HepG2 (cell line): ENCODE results near the gene CASR. TPM values are rescaled to one million over a fixed set of nuclear protein-coding genes. Genes with fewer than 3 reads are reported as not detected.

Source experiments
- ATAC-seq: fragments of 200-7000 bp; cut with Tn5 transposase; 3 replicates; pipeline ENCODE4 v1.9.1; 2020; ENCODE audit warnings: mild to moderate bottlenecking, moderate library complexity
- BruUV-seq: library from RNA; stranded (reverse); fragments of 400-500 nt; replicated peaks from 2 replicates; lab custom pipeline; 2021; lab: Mats Ljungman, UMichigan
- CTCF ChIA-PET: fragments of 300-600 bp; formaldehyde crosslinking; extraction: SDS; loops from one replicate; lab custom pipeline; 2021; ENCODE audit warnings: low total read pairs, inconsistent platforms, low intra/inter-chr PET ratio; lab: Yijun Ruan, JAX
- POLR2A ChIA-PET: fragments of 350-600 bp; sonication (Branson Sonifier 250); formaldehyde crosslinking; loops from one replicate; lab custom pipeline; 2020; ENCODE audit warnings: antibody characterized with exemption, inconsistent platforms; lab: Yijun Ruan, JAX
- DNase-seq: peaks from one replicate; pipeline ENCODE4 v3.0.0-alpha.2; 2015; ENCODE audit warnings: low spot score
- FAIRE-seq: peaks from 3 replicates; lab custom pipeline; 2011; peaks lifted over from hg19 to GRCh38; lab: Jason Lieb, UNC
- H2AFZ ChIP-seq: one replicate; pipeline ENCODE4 v1.6.1; 2011; ENCODE audit warnings: low read length, inconsistent platforms
- H3K27ac ChIP-seq: fragments of 300-600 bp; 3 replicates; pipeline ENCODE4 v1.8.0; 2011; ENCODE audit warnings: mixed run types, mild to moderate bottlenecking, mixed read lengths, low read length, inconsistent platforms; ENCODE audit not compliant: insufficient read depth; ENCODE audit errors: extremely low read length
- H3K27me3 ChIP-seq, 2 experiments: fragments of 200-600 bp in 1 of 2; 2 replicates in 1 of 2; 3 replicates in 1 of 2; pipeline versions ENCODE4 v1.6.0 to v1.8.0; 2011; ENCODE audit warnings: low read length in 2 of 2, mild to moderate bottlenecking in 2 of 2, moderate library complexity in 2 of 2, inconsistent platforms in 1 of 2; ENCODE audit not compliant: insufficient read depth in 2 of 2, control insufficient read depth in 1 of 2
- H3K36me3 ChIP-seq, 2 experiments: fragments of 200-600 bp in 1 of 2; replicated peaks in 1 of 2; 2 replicates in 1 of 2; 3 replicates in 1 of 2; pipeline versions ENCODE4 v1.5.1 to v1.8.0; 2011; ENCODE audit warnings: low read length in 2 of 2, inconsistent platforms in 1 of 2; ENCODE audit not compliant: insufficient read depth in 2 of 2, control insufficient read depth in 1 of 2
- H3K4me1 ChIP-seq: 2 replicates; pipeline ENCODE4 v1.5.1; 2012; ENCODE audit warnings: low read length, inconsistent platforms; ENCODE audit not compliant: insufficient read depth
- H3K4me2 ChIP-seq: 2 replicates; pipeline ENCODE4 v1.6.0; 2011; ENCODE audit warnings: low read depth, low read length, inconsistent platforms
- H3K4me3 ChIP-seq, 3 experiments: fragments of 200-600 bp in 1 of 3; sonication (generic), shearing (Covaris generic) in 1 of 3; replicated peaks in 1 of 3; 2 replicates each; pipeline ENCODE4 v1.5.1; 2011 to 2016; ENCODE audit warnings: low read length in 3 of 3, inconsistent platforms in 2 of 3, low read depth in 2 of 3, mild to moderate bottlenecking in 2 of 3, control low read depth in 1 of 3, mixed read lengths in 1 of 3; ENCODE audit not compliant: insufficient read depth in 1 of 3
- H3K79me2 ChIP-seq: one replicate; pipeline ENCODE4 v1.6.1; 2011; ENCODE audit warnings: low read length, inconsistent platforms; ENCODE audit not compliant: insufficient read depth
- H3K9ac ChIP-seq: 2 replicates; pipeline ENCODE4 v1.6.0; 2011; ENCODE audit warnings: mild to moderate bottlenecking, low read depth, low read length, inconsistent platforms; ENCODE audit not compliant: insufficient read depth
- H3K9me3 ChIP-seq: 2 replicates; pipeline ENCODE4 v1.5.1; 2012; ENCODE audit warnings: mild to moderate bottlenecking, low read length
- H4K20me1 ChIP-seq: 2 replicates; pipeline ENCODE4 v1.6.0; 2011; ENCODE audit warnings: inconsistent platforms, mild to moderate bottlenecking, low read length, moderate library complexity; ENCODE audit not compliant: insufficient read depth
- ATRX ChIP-seq: sonication (generic); formaldehyde crosslinking; IDR thresholded peaks from 2 replicates; pipeline ENCODE4 v1.4.0; 2020; ENCODE audit warnings: missing genetic modification reagents, borderline replicate concordance
- CCAR2 ChIP-seq: fragments of 200-400 bp; formaldehyde crosslinking; optimal IDR thresholded peaks from 2 replicates; pipeline ENCODE3; 2018; ENCODE audit warnings: low read depth, mild to moderate bottlenecking, low read length, moderate library complexity
- FOXO1 ChIP-seq: sonication (generic); formaldehyde crosslinking; IDR thresholded peaks from 2 replicates; pipeline ENCODE4 v1.4.0; 2020; ENCODE audit warnings: missing genetic modification reagents
- HOXA3 ChIP-seq: sonication (generic); formaldehyde crosslinking; IDR thresholded peaks from 2 replicates; pipeline ENCODE4 v1.5.0; 2020; ENCODE audit warnings: missing genetic modification reagents
- MIXL1 ChIP-seq: IDR thresholded peaks from 2 replicates; pipeline ENCODE4 v1.6.1; 2016
- POLR2AphosphoS5 ChIP-seq: IDR thresholded peaks from 2 replicates; pipeline ENCODE4 v1.6.1; 2012; ENCODE audit warnings: low read depth, low read length
- SRF ChIP-seq: IDR thresholded peaks from 2 replicates; pipeline ENCODE4 v1.6.1; 2011; ENCODE audit warnings: mild to moderate bottlenecking, low read depth, low read length, moderate library complexity
- ZNF30 ChIP-seq: sonication (generic); formaldehyde crosslinking; IDR thresholded peaks from 2 replicates; pipeline ENCODE4 v1.5.0; 2020; ENCODE audit warnings: mild to moderate bottlenecking, missing genetic modification reagents
- ZNF704 ChIP-seq: sonication (generic); formaldehyde crosslinking; IDR thresholded peaks from 2 replicates; pipeline ENCODE4 v1.8.1; 2023; ENCODE audit warnings: mild to moderate bottlenecking, inconsistent platforms, moderate library complexity, missing genetic modification reagents, borderline replicate concordance
- ZNF724P ChIP-seq: sonication (generic); formaldehyde crosslinking; IDR thresholded peaks from 2 replicates; pipeline ENCODE4 v1.8.0; 2022; ENCODE audit warnings: missing genetic modification reagents, borderline replicate concordance
- ZNF780A ChIP-seq: sonication (generic); formaldehyde crosslinking; IDR thresholded peaks from 2 replicates; pipeline ENCODE4 v1.8.0; 2022; ENCODE audit warnings: mild to moderate bottlenecking, missing genetic modification reagents, moderate library complexity
- in situ Hi-C: cut with HindIII; loops from 2 replicates; pipeline ENCODE4 v1.10.0; 2017; ENCODE audit warnings: low pct_unique_long_range_greater_than_20kb; ENCODE audit not compliant: extremely low pct_ligation_motif_present
- intact Hi-C: fragments of 100-400 bp; cut with micrococcal nuclease; formaldehyde crosslinking; loops from one replicate; pipeline ENCODE4 v1.10.0; 2022; ENCODE audit not compliant: unreplicated experiment
- polyA plus RNA-seq, 8 experiments: library from polyadenylated mRNA; depleted of rRNA in 3 of 8; stranded (reverse) in 7 of 8; unstranded in 1 of 8; fragments of >200 nt; fragmentation: Illumina TruSeq in 4 of 8; extraction: Trizol in 4 of 8; gene quantifications; 2 replicates each; pipeline versions ENCODE4 v1.2.1 to v1.2.3, GENCODE V29; 2011 to 2016; ENCODE audit warnings: low read depth in 4 of 8, missing spikeins in 1 of 8, mixed read lengths in 1 of 8; ENCODE audit not compliant: insufficient read depth in 1 of 8
- total RNA-seq, 5 experiments: library from RNA; depleted of rRNA; stranded (reverse); fragments of >200 nt; fragmentation: Illumina TruSeq; extraction: Trizol; gene quantifications; 2 replicates each; pipeline ENCODE4 v1.2.3, GENCODE V29; 2016; ENCODE audit warnings: low read depth in 1 of 5
- TF ChIP-seq, protein P1 (sequence below): IDR thresholded peaks from 2 replicates; pipeline ENCODE4 v1.6.1; 2016; ENCODE audit warnings: low read depth, missing genetic modification reagents, missing compliant biosample characterization

CASR gene
- total and polyA plus RNA-seq, 2 of the 13 experiments (the other 11 are each of a cell fraction or from before 2014, with no cell fraction given): not detected

DNA sequence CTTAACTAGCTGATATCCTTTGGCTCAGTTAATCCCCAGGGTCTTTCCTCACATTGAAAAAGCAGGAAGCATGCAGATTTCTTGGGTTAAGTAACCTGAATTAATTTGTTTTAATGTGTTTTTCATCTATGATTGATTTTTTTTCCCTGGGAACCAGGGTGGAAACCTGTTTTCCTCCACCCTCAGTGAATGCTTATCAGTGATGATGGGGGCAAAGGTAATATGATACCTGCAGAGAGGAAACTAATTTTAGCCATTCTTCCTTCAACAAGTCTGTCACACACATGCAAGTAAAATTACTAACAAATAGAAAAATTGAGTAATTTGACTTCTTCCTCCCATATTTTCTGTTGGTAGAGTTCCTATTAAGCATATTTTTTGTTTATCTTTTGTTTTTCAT lies 5.9 kb downstream of the CASR start:
- H3K79me2 ChIP-seq: no peaks in the 10 kb centered on the region
- H3K9ac ChIP-seq: no peak overlapping the region
- DNase-seq (no peak), ATAC-seq (no peak), FAIRE-seq (no peak)
- ChIA-PET CTCF (no interaction called here), POLR2A (no interaction called here)
- H3K4me3 ChIP-seq: no peak overlapping the region
- H3K36me3 ChIP-seq: no peaks in the 10 kb centered on the region
- in situ Hi-C loops: no loop called here
- H3K4me2 ChIP-seq: no peak overlapping the region
- H4K20me1 ChIP-seq: no peaks in the 10 kb centered on the region
- no peaks in the 10 kb centered on the region for H3K4me1 ChIP-seq
- TF ChIP-seq ZNF724P (CRISPR knock-in tag) (no peak), ZNF704 (no peak), SRF (no peak), POLR2AphosphoS5 (no peak), ZNF780A (CRISPR knock-in tag) (no peak), CCAR2 (no peak), ZNF30 (no peak), FOXO1 (no peak), HOXA3 (no peak), MIXL1 (CRISPR knock-in tag) (no peak), ATRX (CRISPR knock-in tag) (no peak)
- TF ChIP-seq, protein P1, sequence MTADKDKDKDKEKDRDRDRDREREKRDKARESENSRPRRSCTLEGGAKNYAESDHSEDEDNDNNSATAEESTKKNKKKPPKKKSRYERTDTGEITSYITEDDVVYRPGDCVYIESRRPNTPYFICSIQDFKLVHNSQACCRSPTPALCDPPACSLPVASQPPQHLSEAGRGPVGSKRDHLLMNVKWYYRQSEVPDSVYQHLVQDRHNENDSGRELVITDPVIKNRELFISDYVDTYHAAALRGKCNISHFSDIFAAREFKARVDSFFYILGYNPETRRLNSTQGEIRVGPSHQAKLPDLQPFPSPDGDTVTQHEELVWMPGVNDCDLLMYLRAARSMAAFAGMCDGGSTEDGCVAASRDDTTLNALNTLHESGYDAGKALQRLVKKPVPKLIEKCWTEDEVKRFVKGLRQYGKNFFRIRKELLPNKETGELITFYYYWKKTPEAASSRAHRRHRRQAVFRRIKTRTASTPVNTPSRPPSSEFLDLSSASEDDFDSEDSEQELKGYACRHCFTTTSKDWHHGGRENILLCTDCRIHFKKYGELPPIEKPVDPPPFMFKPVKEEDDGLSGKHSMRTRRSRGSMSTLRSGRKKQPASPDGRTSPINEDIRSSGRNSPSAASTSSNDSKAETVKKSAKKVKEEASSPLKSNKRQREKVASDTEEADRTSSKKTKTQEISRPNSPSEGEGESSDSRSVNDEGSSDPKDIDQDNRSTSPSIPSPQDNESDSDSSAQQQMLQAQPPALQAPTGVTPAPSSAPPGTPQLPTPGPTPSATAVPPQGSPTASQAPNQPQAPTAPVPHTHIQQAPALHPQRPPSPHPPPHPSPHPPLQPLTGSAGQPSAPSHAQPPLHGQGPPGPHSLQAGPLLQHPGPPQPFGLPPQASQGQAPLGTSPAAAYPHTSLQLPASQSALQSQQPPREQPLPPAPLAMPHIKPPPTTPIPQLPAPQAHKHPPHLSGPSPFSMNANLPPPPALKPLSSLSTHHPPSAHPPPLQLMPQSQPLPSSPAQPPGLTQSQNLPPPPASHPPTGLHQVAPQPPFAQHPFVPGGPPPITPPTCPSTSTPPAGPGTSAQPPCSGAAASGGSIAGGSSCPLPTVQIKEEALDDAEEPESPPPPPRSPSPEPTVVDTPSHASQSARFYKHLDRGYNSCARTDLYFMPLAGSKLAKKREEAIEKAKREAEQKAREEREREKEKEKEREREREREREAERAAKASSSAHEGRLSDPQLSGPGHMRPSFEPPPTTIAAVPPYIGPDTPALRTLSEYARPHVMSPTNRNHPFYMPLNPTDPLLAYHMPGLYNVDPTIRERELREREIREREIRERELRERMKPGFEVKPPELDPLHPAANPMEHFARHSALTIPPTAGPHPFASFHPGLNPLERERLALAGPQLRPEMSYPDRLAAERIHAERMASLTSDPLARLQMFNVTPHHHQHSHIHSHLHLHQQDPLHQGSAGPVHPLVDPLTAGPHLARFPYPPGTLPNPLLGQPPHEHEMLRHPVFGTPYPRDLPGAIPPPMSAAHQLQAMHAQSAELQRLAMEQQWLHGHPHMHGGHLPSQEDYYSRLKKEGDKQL (CRISPR knock-in tag): no peak
- H3K27ac ChIP-seq: no peak overlapping the region
- H3K9me3 ChIP-seq: no peaks in the 10 kb centered on the region
- no TSS peak for BruUV-seq
- intact Hi-C loops: no loop called here
- peaks cover 0 to 10% of the 10 kb centered on the region in 2 experiments; a peak in 3 of 5 replicates for H3K27me3 ChIP-seq
- H2AFZ ChIP-seq: no peak overlapping the region
